ENCODE results near the gene ACOD1. TPM values are rescaled to one million over a fixed set of nuclear protein-coding genes. Genes with fewer than 3 reads are reported as not detected.

ACOD1 gene
- total RNA-seq, 2 donors from 2014 or later: not detected

- peaks cover 0 to 4% of the 10 kb centered on the region in 2 donors for H3K4me1 ChIP-seq (ENCODE audit: control insufficient read depth in 1 of 2, low read depth in 2 of 2)
- ATAC-seq (ENCODE audit: insufficient number of reproducible peaks, low FRiP score, low read depth): no peak
- no peak overlapping the region for H3K4me3 ChIP-seq
- no peak for DNase-seq (ENCODE audit: low spot score)
- no peaks in the 10 kb centered on the region for H3K27me3 ChIP-seq (replicated peaks; ENCODE audit: insufficient read depth)
- no peak overlapping the region for H3K27ac ChIP-seq
- H3K36me3 ChIP-seq: no peaks in the 10 kb centered on the region
- no peak for TF ChIP-seq CTCF (IDR thresholded peaks at IDR 0.05)
- no peaks in the 10 kb centered on the region for H3K9me3 ChIP-seq
These were observed 11.5 kb upstream of the ACOD1 start for GRCh38 chr13:76936763-76937162.

GRCh38 chr13:76937281-76937820 lies 11.0 kb upstream of the ACOD1 start:
- Histone ChIP-seq H3K9me3 (no peaks in the 10 kb centered on the region), H3K4me1 (ENCODE audit: control insufficient read depth in 1 of 2, low read depth in 2 of 2) (peaks cover 0 to 4% of the 10 kb centered on the region in 2 donors), H3K27ac (no peak overlapping the region), H3K4me3 (no peak overlapping the region), H3K36me3 (no peaks in the 10 kb centered on the region), H3K27me3 (replicated peaks; ENCODE audit: insufficient read depth) (no peaks in the 10 kb centered on the region)
- ATAC-seq (ENCODE audit: insufficient number of reproducible peaks, low FRiP score, low read depth) (peak; percentile 82), DNase-seq (ENCODE audit: low spot score) (no peak)
- no peak for TF ChIP-seq CTCF (IDR thresholded peaks at IDR 0.05)

- DNase-seq (ENCODE audit: low spot score): no peak
- no peak overlapping the region for H3K27ac ChIP-seq
- TF ChIP-seq CTCF (IDR thresholded peaks at IDR 0.05): no peak
- H3K4me3 ChIP-seq: no peak overlapping the region
- ATAC-seq (ENCODE audit: insufficient number of reproducible peaks, low FRiP score, low read depth): no peak
- no peaks in the 10 kb centered on the region for H3K27me3 ChIP-seq (replicated peaks; ENCODE audit: insufficient read depth)
- H3K36me3 ChIP-seq: no peaks in the 10 kb centered on the region
- H3K9me3 ChIP-seq: no peaks in the 10 kb centered on the region
- peaks cover 0 to 4% of the 10 kb centered on the region in 2 donors for H3K4me1 ChIP-seq (ENCODE audit: control insufficient read depth in 1 of 2, low read depth in 2 of 2)
These were observed 9.1 kb upstream of the ACOD1 start for GRCh38 chr13:76939215-76939614.

- no peak for DNase-seq (ENCODE audit: low spot score)
- no peak for TF ChIP-seq CTCF (IDR thresholded peaks at IDR 0.05)
- no peaks in the 10 kb centered on the region for H3K36me3 ChIP-seq
- no peaks in the 10 kb centered on the region for H3K27me3 ChIP-seq (replicated peaks; ENCODE audit: insufficient read depth)
- H3K27ac ChIP-seq: no peak overlapping the region
- no peak for ATAC-seq (ENCODE audit: insufficient number of reproducible peaks, low FRiP score, low read depth)
- H3K4me1 ChIP-seq (ENCODE audit: control insufficient read depth in 1 of 2, low read depth in 2 of 2): peaks cover 0 to 4% of the 10 kb centered on the region in 2 donors
- no peaks in the 10 kb centered on the region for H3K9me3 ChIP-seq
- H3K4me3 ChIP-seq: no peak overlapping the region
These were observed 5.9 kb upstream of the ACOD1 start for GRCh38 chr13:76942363-76942762.

GRCh38 chr13:76943646-76944045 lies 4.7 kb upstream of the ACOD1 start:
- no peak overlapping the region for H3K27ac ChIP-seq
- H3K36me3 ChIP-seq: no peaks in the 10 kb centered on the region
- H3K27me3 ChIP-seq (replicated peaks; ENCODE audit: insufficient read depth): no peaks in the 10 kb centered on the region
- DNase-seq (ENCODE audit: low spot score) (no peak), ATAC-seq (ENCODE audit: insufficient number of reproducible peaks, low FRiP score, low read depth) (no peak)
- no peak overlapping the region for H3K4me3 ChIP-seq
- no peaks in the 10 kb centered on the region for H3K4me1 ChIP-seq (ENCODE audit: control insufficient read depth in 1 of 2, low read depth in 2 of 2)
- no peaks in the 10 kb centered on the region for H3K9me3 ChIP-seq
- no peak for TF ChIP-seq CTCF (IDR thresholded peaks at IDR 0.05)
